ENCODE measurements around the gene PLEKHG4B. TPM values are rescaled to one million over a fixed set of nuclear protein-coding genes. Genes with fewer than 3 reads are reported as not detected.

Gene PLEKHG4B
- total and polyA plus RNA-seq, 2 donors from 2014 or later, result 0.13 to 0.37 TPM

DNA sequence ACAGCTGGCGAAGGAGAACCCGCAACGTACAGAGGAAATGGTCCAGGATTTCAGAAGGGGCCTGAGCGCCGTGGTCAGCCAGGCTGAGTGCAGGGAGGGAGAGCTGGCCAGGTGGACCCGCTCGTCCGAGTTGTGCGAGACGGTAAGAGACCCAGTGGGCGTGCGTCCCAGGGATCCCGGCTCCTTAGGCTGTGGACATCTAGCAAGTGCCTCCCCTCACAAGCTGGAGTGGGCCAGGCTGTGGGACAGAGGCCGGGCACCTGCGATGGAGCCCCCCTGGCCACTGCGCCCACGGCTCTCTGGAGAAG, 69.8 kb downstream of the PLEKHG4B start:
- Histone ChIP-seq H3K9ac (ENCODE audit: low read length in 3 of 3) (no peak overlapping the region), H3K27me3 (ENCODE audit: control insufficient read depth, insufficient read depth, low read length) (no peaks in the 10 kb centered on the region), H3K4me1 (ENCODE audit: control insufficient read depth in 2 of 3, insufficient read depth in 2 of 3, low read depth in 1 of 3, low read length in 3 of 3) (no peaks in the 10 kb centered on the region), H3K36me3 (ENCODE audit: control insufficient read depth in 2 of 3, insufficient read depth in 3 of 3, low read length in 3 of 3) (no peaks in the 10 kb centered on the region), H3K27ac (ENCODE audit: low read depth in 2 of 2, low read length in 2 of 2) (no peak overlapping the region), H3K4me3 (ENCODE audit: low read length in 3 of 3) (no peak overlapping the region), H3K9me3 (ENCODE audit: control insufficient read depth in 2 of 3, insufficient read depth in 1 of 3, low read length in 3 of 3) (no peaks in the 10 kb centered on the region)
- TF ChIP-seq, protein P1, sequence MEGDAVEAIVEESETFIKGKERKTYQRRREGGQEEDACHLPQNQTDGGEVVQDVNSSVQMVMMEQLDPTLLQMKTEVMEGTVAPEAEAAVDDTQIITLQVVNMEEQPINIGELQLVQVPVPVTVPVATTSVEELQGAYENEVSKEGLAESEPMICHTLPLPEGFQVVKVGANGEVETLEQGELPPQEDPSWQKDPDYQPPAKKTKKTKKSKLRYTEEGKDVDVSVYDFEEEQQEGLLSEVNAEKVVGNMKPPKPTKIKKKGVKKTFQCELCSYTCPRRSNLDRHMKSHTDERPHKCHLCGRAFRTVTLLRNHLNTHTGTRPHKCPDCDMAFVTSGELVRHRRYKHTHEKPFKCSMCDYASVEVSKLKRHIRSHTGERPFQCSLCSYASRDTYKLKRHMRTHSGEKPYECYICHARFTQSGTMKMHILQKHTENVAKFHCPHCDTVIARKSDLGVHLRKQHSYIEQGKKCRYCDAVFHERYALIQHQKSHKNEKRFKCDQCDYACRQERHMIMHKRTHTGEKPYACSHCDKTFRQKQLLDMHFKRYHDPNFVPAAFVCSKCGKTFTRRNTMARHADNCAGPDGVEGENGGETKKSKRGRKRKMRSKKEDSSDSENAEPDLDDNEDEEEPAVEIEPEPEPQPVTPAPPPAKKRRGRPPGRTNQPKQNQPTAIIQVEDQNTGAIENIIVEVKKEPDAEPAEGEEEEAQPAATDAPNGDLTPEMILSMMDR (IDR thresholded peaks at IDR 0.05; ENCODE audit: borderline replicate concordance, extremely low read depth, insufficient read depth), result no peak
- peak in 1 of 5 donors; percentile 13 for DNase-seq
- FAIRE-seq, result no peak
- intact Hi-C loops (cut with DNase I), result no loop called here

DNA sequence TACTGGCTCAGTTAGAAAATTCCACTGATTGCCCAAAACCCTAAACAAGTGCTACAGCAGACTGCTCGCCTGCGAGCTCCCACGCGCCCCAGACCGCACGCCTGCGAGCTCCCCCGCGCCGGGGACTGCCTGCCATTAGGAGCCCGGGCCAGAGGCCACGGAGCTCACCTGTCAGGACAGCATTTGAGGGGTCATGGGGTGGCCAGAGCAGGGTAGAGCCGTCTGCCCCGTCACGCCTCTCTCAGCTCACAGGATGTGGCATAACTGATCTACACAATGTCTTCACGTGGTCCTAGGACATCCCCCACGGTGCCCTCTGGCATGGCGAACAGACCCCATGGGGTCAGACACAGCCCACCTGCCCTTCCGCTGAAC, 70.2 kb downstream of the PLEKHG4B start:
- FAIRE-seq (no peak), DNase-seq (peak in 1 of 5 donors; percentile 36)
- intact Hi-C loops (cut with DNase I), result no loop called here
- Histone ChIP-seq H3K27me3 (ENCODE audit: control insufficient read depth, insufficient read depth, low read length) (no peaks in the 10 kb centered on the region), H3K4me3 (ENCODE audit: low read length in 3 of 3) (no peak overlapping the region), H3K4me1 (ENCODE audit: control insufficient read depth in 2 of 3, insufficient read depth in 2 of 3, low read depth in 1 of 3, low read length in 3 of 3) (no peaks in the 10 kb centered on the region), H3K9ac (ENCODE audit: low read length in 3 of 3) (no peak overlapping the region), H3K36me3 (ENCODE audit: control insufficient read depth in 2 of 3, insufficient read depth in 3 of 3, low read length in 3 of 3) (no peaks in the 10 kb centered on the region), H3K9me3 (ENCODE audit: control insufficient read depth in 2 of 3, insufficient read depth in 1 of 3, low read length in 3 of 3) (no peaks in the 10 kb centered on the region), H3K27ac (ENCODE audit: low read depth in 2 of 2, low read length in 2 of 2) (no peak overlapping the region)
- TF ChIP-seq, protein P1 (IDR thresholded peaks at IDR 0.05; ENCODE audit: borderline replicate concordance, extremely low read depth, insufficient read depth), result no peak

GRCh38 chr5:162565-163337, 70.8 kb downstream of the PLEKHG4B start:
- intact Hi-C loops (cut with DNase I), result no loop called here
- DNase-seq (peak in 1 of 5 donors; percentile 22), FAIRE-seq (no peak)
- Histone ChIP-seq H3K9me3 (ENCODE audit: control insufficient read depth in 2 of 3, insufficient read depth in 1 of 3, low read length in 3 of 3) (no peaks in the 10 kb centered on the region), H3K4me3 (ENCODE audit: low read length in 3 of 3) (no peak overlapping the region), H3K36me3 (ENCODE audit: control insufficient read depth in 2 of 3, insufficient read depth in 3 of 3, low read length in 3 of 3) (no peaks in the 10 kb centered on the region), H3K9ac (ENCODE audit: low read length in 3 of 3) (no peak overlapping the region), H3K4me1 (ENCODE audit: control insufficient read depth in 2 of 3, insufficient read depth in 2 of 3, low read depth in 1 of 3, low read length in 3 of 3) (no peaks in the 10 kb centered on the region), H3K27ac (ENCODE audit: low read depth in 2 of 2, low read length in 2 of 2) (no peak overlapping the region), H3K27me3 (ENCODE audit: control insufficient read depth, insufficient read depth, low read length) (no peaks in the 10 kb centered on the region)
- TF ChIP-seq, protein P1 (IDR thresholded peaks at IDR 0.05; ENCODE audit: borderline replicate concordance, extremely low read depth, insufficient read depth), result no peak

- no peak overlapping the region for H3K4me3 ChIP-seq (ENCODE audit: low read length in 3 of 3)
- intact Hi-C loops (cut with DNase I), result no loop called here
- no peak for FAIRE-seq
- no peaks in the 10 kb centered on the region for H3K4me1 ChIP-seq (ENCODE audit: control insufficient read depth in 2 of 3, insufficient read depth in 2 of 3, low read depth in 1 of 3, low read length in 3 of 3)
- no peaks in the 10 kb centered on the region for H3K36me3 ChIP-seq (ENCODE audit: control insufficient read depth in 2 of 3, insufficient read depth in 3 of 3, low read length in 3 of 3)
- H3K9me3 ChIP-seq (ENCODE audit: control insufficient read depth in 2 of 3, insufficient read depth in 1 of 3, low read length in 3 of 3), result no peaks in the 10 kb centered on the region
- H3K27ac ChIP-seq (ENCODE audit: low read depth in 2 of 2, low read length in 2 of 2), result no peak overlapping the region
- no peaks in the 10 kb centered on the region for H3K27me3 ChIP-seq (ENCODE audit: control insufficient read depth, insufficient read depth, low read length)
- peak in 1 of 5 donors; percentile 30 for DNase-seq
- no peak overlapping the region for H3K9ac ChIP-seq (ENCODE audit: low read length in 3 of 3)
- TF ChIP-seq, protein P1 (IDR thresholded peaks at IDR 0.05; ENCODE audit: borderline replicate concordance, extremely low read depth, insufficient read depth), result no peak
These were observed 71.3 kb downstream of the PLEKHG4B start for GRCh38 chr5:163338-163620.
